GM19455 (cell line): Measurements from ENCODE around the gene ETS1.
A peak's percentile ranks its signal among the peaks of the same experiment; 100 is the strongest.

Source experiments
- ATAC-seq: cut with Tn5 transposase; IDR thresholded peaks from one replicate; pipeline ENCODE4 v1.9.1; 2021; ENCODE audit not compliant: unreplicated experiment

The ETS1 gene

DNA sequence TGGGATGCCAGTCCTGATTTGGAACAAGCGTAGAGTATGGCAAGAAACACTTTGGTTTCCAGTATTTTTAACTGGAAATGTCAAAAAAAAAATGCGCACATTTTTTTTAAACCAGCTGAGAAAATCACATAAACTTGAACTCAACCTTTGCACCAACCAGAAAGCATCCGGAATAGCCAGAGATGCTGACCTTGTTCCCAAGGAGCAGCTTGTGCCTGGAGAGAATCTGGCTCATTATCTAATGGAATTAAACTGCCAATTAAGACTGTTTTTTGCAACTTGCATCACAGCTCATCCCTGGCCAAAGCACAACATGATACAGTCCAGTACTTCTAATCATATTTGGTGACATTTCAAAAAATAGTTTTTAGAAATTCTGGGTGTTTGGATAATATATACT is 8.4 kb upstream of the ETS1 start:
- no peak for ATAC-seq

- ATAC-seq = no peak
These were observed 7.9 kb upstream of the ETS1 start for GRCh38 chr11:128595221-128595620.

DNA sequence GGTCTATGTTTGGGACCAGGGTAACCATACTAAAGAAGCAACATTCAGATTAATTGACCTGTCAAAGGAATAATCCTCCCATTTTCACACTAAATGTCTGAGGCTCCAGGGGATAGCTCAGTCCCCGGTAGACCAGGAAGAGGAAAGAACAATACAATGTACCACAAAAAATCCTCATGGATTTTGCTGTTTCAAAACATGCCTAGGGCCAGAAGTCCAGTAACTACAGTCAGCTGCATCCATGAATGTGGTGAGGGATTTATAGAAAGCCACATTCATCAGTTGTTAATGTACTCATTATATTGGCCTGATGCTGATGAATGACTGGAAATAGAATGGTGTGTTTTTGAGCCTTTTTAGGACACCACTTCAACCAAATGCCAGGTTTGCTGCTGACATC is 6.9 kb upstream of the ETS1 start:
- ATAC-seq = no peak

GRCh38 chr11:128593281-128593680 is 5.9 kb upstream of the ETS1 start:
- no peak for ATAC-seq

GRCh38 chr11:128592454-128592853 is 5.1 kb upstream of the ETS1 start:
- no peak for ATAC-seq

- ATAC-seq = no peak
These were observed 3.2 kb upstream of the ETS1 start for GRCh38 chr11:128590587-128590986.

GRCh38 chr11:128589998-128590397 is 2.6 kb upstream of the ETS1 start:
- ATAC-seq = no peak

- no peak for ATAC-seq
These were observed 735 bp upstream of the ETS1 start for GRCh38 chr11:128588093-128588492.

DNA sequence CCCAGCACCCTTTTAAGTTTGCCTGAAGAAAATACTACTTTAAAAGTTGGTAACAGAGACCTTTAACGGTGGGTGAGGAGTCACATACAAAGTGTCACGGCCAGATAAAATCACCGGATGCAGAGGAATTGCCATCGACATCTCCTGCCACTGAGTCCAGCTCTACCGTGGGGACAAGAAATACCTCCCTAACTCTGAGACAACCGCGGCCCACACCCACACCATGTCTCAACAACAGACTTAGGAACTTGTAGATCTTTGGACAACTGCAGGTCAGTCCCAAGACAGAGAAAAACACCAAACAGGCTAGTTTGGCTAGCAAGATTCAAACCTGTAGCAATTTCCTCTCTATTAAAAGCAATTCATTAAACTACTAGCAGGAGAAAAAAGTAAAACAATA is 669 bp downstream of the ETS1 start:
- no peak for ATAC-seq

- ATAC-seq = no peak
These were observed 1.7 kb downstream of the ETS1 start for GRCh38 chr11:128585498-128586238.

GRCh38 chr11:128584253-128584652 is 3.1 kb downstream of the ETS1 start:
- ATAC-seq = no peak

GRCh38 chr11:128582496-128583366 is 4.6 kb downstream of the ETS1 start:
- ATAC-seq = no peak

DNA sequence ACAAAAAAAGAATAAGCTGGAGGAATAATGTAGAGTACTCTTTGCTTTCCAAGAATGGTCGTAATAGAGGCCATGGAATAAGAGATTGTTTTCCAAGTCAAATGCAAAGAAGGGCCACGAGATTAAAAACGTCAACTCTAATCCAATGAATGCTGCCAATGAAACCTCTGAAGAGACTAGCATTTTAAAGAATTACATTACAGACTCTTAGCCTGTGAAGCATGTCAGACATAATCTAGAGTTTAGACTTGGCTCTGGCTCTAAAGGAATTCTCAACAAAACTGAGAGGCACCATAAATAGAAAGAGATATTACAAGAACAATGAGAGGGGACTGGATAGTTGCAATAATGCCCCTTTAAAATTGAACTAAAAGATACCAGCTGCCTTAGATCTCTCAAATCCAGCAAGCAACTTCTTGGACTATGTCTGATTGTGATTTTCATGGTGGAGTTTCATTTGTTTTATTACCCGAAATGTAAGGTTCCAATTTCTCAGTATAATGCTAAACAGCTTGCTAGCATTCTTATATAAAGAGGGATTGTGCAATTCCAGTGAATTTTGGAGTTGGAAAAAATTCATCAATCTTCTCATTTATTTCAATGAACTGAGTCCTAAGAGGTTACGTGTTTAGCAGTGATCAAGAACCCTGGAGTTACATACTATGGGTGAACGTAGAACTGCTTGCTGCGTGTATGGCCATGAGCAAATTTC is 5.6 kb downstream of the ETS1 start:
- ATAC-seq = no peak

- ATAC-seq = no peak
These were observed 6.7 kb downstream of the ETS1 start for GRCh38 chr11:128580612-128581011.

DNA sequence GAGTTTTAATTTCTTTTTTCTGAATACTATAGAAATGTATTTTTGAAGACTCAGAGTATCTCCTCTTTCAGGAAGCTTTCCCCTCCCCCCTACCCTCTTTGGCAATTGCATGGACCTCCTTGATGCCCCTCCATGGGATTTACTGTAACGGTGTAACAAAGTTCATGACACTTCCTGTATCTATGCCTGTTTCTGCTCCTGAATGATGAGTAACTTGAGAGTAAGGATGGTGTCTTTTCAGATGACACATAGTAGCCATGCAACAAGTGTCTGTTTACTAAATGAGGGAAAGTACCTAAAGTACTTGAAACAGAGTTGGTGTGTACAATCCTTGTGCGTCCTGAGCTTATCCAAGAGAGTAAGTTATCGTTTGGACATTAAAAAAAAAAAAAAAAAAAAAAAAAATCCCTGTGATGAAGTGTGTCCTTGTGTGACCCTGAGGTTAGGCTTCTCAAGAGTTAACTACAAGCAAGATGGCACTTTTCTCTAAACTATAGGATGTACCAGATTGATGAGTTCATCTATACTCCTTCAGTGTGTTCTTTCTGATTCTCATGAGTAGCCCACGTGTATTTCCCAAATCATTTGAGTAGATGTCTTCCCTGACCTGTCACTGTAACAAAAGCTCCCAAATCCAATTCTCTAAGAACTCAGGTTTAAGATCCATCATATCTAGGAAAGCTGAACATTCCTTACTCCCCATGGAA is 7.4 kb downstream of the ETS1 start:
- peak; percentile 49 for ATAC-seq

- no peak for ATAC-seq
These were observed 10.8 kb downstream of the ETS1 start for GRCh38 chr11:128576555-128576954.

- no peak for ATAC-seq
These were observed 11.4 kb downstream of the ETS1 start for GRCh38 chr11:128575961-128576350.

- ATAC-seq = no peak
These were observed 12.0 kb downstream of the ETS1 start for GRCh38 chr11:128575174-128575960.

DNA sequence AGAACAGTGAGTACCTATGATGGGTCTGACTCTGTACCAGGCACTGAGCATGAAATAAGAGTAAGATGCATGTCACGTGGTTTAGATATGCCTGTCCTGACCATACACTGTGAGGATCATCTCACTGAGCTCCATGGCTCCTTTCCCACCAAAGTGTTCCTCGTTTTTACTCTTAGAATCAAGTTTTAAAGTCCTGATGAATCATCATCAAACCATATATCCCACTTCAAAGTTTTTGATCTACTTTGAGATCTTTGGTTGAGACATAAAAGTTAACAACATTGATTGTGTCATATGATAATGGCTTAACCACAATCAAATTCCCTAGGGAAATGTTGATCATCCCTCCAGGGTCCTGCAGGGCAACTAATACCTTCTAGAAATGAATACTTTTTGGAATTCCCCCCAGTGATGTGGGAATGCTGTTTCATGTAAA is 12.8 kb downstream of the ETS1 start:
- no peak for ATAC-seq

GRCh38 chr11:128573638-128574037 is 13.7 kb downstream of the ETS1 start:
- no peak for ATAC-seq
